ENCODE results near the gene LONRF2. TPM values are rescaled to one million over a fixed set of nuclear protein-coding genes. Genes with fewer than 3 reads are reported as not detected.

The LONRF2 gene
- total and polyA plus RNA-seq, 2 of the 13 experiments (the other 11 are each of a cell fraction or from before 2014, with no cell fraction given): not detected

DNA sequence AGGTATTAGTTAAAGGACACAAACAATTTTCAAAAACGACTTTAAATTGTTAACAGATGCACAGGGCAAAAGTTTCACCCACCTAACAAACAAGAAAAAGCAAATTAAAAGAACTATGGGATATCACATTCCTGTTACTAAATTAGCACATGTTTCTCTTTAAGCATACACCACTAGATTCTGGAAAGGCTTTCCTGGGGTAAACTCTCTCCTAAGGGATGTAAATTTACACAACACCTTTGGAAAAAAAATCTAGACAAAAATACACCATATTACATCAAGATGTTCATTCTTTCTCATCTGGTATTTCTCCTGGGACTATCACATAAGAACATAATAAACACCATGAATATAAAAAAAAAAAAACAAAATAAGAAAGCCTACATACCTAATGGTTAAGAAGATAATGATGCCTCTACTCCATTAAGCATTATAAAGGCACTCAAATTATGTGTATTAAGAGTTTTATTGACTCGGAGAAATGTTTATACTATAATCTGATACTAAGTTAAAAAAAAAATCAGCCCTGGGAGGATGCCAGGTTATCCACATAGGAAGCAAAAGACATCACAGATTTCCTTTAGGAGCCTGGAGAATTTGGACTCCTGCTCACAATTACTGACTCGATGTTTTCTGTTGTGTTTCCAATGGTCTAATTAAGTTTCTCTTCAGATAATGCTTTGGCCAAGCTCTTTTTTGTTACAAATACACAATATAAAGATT lies 97.2 kb downstream of the LONRF2 start:
- H3K9ac ChIP-seq (ENCODE audit: insufficient read depth, low read depth, low read length): no peak overlapping the region
- DNase-seq (ENCODE audit: low spot score) (no peak), ATAC-seq (no peak), FAIRE-seq (no peak)
- WGBS (ENCODE audit: low lambda C conversion rate): 2% methylated on average over 3 of the region's 3 CpGs
- 0 out of 5 replicates have a peak, but pooled peaks cover 0 to 3% of the 10 kb centered on the region in 2 experiments for H3K27me3 ChIP-seq (ENCODE audit: control insufficient read depth in 1 of 2, insufficient read depth in 2 of 2, low read length in 2 of 2)
- H3K36me3 ChIP-seq (replicated peaks in 1 of 2; ENCODE audit: control insufficient read depth in 1 of 2, insufficient read depth in 2 of 2, low read length in 2 of 2): no peaks in the 10 kb centered on the region
- H2AFZ ChIP-seq (ENCODE audit: low read length): no peak overlapping the region
- no peak overlapping the region for H3K4me2 ChIP-seq (ENCODE audit: low read depth, low read length)
- no peak overlapping the region for H3K4me3 ChIP-seq (replicated peaks in 1 of 3; ENCODE audit: insufficient read depth in 1 of 3, low read depth in 2 of 3, low read length in 3 of 3)
- no peaks in the 10 kb centered on the region for H3K79me2 ChIP-seq (ENCODE audit: insufficient read depth, low read length)
- BruUV-seq (replicated peaks): no TSS peak
- intact Hi-C loops (cut with micrococcal nuclease; ENCODE audit: unreplicated experiment) (no loop called here), in situ Hi-C loops (cut with HindIII; ENCODE audit: extremely low pct_ligation_motif_present, low pct_unique_long_range_greater_than_20kb) (no loop called here)
- no peaks in the 10 kb centered on the region for H4K20me1 ChIP-seq (ENCODE audit: insufficient read depth, low read length)
- no peaks in the 10 kb centered on the region for H3K4me1 ChIP-seq (ENCODE audit: insufficient read depth, low read length)
- no peaks in the 10 kb centered on the region for H3K9me3 ChIP-seq (ENCODE audit: low read length)
- POLR2A ChIA-PET: no interaction called here
- no peak overlapping the region for H3K27ac ChIP-seq (ENCODE audit: extremely low read length, insufficient read depth, low read length)
- TF ChIP-seq ZNF841 (CRISPR knock-in tag; IDR thresholded peaks at IDR 0.05; ENCODE audit: borderline replicate concordance) (no peak), HOXA7 (CRISPR knock-in tag; IDR thresholded peaks at IDR 0.05) (no peak), ZEB1 (IDR thresholded peaks at IDR 0.05; ENCODE audit: insufficient replicate concordance, low read depth) (no peak), DR1 (CRISPR knock-in tag; IDR thresholded peaks at IDR 0.05) (no peak), ARNT2 (CRISPR knock-in tag; IDR thresholded peaks at IDR 0.05; ENCODE audit: low read depth) (no peak), MLLT10 (CRISPR knock-in tag; IDR thresholded peaks at IDR 0.05) (no peak), ZNF567 (CRISPR knock-in tag; IDR thresholded peaks at IDR 0.05; ENCODE audit: borderline replicate concordance) (no peak), KLF16 (CRISPR knock-in tag; IDR thresholded peaks at IDR 0.05) (no peak), ZNF460 (CRISPR knock-in tag; IDR thresholded peaks at IDR 0.05; ENCODE audit: borderline replicate concordance) (no peak), NCOA5 (CRISPR knock-in tag; IDR thresholded peaks at IDR 0.05) (no peak), ZNF766 (CRISPR knock-in tag; IDR thresholded peaks at IDR 0.05; ENCODE audit: borderline replicate concordance) (no peak)
- TF ChIP-seq, protein P1, sequence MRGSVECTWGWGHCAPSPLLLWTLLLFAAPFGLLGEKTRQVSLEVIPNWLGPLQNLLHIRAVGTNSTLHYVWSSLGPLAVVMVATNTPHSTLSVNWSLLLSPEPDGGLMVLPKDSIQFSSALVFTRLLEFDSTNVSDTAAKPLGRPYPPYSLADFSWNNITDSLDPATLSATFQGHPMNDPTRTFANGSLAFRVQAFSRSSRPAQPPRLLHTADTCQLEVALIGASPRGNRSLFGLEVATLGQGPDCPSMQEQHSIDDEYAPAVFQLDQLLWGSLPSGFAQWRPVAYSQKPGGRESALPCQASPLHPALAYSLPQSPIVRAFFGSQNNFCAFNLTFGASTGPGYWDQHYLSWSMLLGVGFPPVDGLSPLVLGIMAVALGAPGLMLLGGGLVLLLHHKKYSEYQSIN (CRISPR knock-in tag; IDR thresholded peaks at IDR 0.05; ENCODE audit: borderline replicate concordance): no peak
- TF ChIP-seq, protein P2, sequence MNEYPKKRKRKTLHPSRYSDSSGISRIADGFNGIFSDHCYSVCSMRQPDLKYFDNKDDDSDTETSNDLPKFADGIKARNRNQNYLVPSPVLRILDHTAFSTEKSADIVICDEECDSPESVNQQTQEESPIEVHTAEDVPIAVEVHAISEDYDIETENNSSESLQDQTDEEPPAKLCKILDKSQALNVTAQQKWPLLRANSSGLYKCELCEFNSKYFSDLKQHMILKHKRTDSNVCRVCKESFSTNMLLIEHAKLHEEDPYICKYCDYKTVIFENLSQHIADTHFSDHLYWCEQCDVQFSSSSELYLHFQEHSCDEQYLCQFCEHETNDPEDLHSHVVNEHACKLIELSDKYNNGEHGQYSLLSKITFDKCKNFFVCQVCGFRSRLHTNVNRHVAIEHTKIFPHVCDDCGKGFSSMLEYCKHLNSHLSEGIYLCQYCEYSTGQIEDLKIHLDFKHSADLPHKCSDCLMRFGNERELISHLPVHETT (CRISPR knock-in tag; conservative IDR thresholded peaks at IDR 0.05): no peak
- CTCF ChIA-PET (ENCODE audit: low intra/inter-chr PET ratio, low total read pairs): no interaction called here
